ENCODE results near the gene PDXK.

DNA sequence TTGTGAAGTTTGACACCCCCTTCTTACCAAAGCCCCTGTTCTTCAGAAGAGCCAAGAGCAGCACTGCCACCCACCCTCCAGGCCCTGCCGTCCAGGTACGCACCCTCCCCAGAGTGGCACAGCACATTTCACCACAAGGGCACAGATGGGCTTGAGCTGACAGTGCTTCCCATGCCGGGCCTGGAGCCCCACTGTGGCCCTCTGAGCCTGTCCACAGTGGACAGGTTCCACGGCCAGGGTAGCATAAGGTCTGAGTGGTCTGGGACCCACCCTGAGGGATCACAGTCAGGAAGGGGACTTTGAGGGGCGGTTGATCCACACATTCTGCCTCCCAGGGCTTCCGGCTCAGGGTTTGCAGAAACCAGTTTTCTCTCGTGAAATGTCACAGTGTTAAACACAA, 28.6 kb upstream of the PDXK start:
- no peak for TF ChIP-seq TAF1 (IDR thresholded peaks at IDR 0.05; ENCODE audit: borderline replicate concordance, low read depth, low read length)
- no peak for TF ChIP-seq POLR2A (IDR thresholded peaks at IDR 0.05; ENCODE audit: low read depth, low read length)

All from GM12892 (cell line).